ENCODE results near the gene VEZF1.
A peak's percentile ranks its signal among the peaks of the same experiment; 100 is the strongest.

Gene VEZF1

DNA sequence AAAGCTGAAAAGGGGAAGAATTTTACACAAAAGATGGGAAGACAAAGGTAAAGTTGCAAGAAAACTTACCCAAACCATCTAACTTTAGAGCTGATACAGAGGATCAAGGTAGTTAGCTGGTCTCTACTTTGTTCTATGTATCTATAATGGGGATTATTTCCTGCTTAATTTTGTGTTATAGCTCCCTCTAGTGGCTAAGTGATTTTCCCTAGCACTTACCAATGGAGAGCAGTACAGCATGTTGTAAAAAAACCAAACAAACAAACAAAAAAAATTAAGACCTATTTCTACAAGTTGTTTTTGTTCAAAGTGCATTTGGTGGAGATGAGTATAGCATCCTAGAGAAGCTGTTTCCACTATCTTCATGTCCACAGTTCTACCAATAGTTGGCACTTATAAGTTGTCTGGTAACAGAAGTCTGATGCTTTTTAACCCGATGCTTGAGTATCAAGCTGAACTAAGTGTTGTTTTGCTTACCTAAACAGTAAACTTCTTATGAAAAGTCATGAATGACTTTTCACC, 11.5 kb upstream of the VEZF1 start:
- no peak for DNase-seq (ENCODE audit: low read depth)

- no peak for DNase-seq (ENCODE audit: low read depth)
These were observed 11.0 kb upstream of the VEZF1 start for GRCh38 chr17:57999010-57999495.

DNA sequence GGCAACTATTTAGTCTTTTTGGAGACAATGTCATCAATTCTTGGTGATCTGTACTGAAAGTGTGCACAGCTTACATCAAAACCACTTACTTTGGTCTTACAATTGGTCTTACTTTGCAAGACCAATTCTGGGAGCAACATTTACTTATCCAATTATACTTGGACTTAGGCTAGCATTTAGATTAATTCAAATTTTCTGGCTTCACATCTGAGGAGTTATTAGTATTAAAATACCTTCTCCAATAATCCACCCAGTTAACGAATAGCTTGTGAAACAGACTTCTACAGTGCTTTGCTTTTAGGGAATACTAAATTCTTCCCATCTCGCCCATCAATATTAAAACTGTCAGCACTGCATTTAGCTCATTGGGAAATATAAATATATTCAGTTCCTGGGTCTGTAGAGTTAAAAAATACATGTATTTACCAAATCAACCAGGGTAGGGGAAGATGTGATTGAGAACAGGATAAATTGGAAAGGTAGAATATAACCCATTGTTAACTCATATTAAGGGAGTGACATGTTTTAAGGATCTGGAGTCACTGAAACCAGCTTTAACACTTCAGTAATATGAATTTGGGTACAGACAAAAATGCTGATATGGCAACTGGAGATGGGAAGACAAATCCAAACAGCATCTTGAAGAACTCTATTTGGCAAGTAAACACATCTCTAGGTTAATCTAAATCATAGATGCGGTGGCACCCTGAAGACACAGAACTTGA, 9.2 kb upstream of the VEZF1 start:
- no peak for DNase-seq (ENCODE audit: low read depth)

DNA sequence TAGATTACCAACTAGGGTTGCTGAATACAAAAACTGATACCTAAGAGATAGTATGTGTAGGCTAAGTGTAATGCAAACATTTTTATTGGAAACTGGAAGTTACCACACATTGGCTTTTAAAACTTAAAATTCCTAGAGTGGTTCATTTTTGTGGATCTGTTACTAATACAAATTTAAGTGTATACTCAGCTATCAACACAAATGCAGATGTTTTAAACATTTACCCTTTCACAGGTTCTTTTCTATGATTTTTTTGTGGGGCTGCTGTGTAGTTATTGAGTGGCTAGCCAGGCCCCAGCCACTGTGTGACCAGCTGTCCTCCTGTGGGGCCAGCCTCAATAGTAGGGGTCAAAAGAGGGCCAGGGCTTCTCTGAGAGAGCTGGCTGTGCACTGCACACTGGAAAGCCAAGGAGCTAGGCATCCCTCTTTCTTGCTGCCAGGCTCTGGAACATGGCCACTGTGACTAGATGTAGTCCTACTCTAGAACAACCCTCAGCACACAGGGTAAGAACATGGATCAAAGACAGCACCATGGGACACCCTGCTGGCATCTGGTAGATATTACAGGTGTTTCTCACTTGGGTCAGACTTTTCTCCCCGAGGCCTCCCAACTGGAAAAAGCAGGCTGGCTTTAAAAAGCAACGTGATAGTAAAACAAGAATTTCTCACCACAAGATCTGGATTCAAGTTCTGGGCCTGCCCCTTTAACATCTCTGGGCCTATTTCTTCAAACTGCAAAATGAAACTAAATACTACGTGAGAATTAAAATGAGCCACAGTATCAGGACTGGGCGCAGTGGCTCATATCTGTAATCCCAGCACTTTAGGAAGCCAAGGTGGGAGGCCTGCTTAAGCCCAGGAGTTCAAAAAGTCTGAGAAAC, 7.3 kb upstream of the VEZF1 start:
- DNase-seq (ENCODE audit: low read depth), result no peak

DNA sequence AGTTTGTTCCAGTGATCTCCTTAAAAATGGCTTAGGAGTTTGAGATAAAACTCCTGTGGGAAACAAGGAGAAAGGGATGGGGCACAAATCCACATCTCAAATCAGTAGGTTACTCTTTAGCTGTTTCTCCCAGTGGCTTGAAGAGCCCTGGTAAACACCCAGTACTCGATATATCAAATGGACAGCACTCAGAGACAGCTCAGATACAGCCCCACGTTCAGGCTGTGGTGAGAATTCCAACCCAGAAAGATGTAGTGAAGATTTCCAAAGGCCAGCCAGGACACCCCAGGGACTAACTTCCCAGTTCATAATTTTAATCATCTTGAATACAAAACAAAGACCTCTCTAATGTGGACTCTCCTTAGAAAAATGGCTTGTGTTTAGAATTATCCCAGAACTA, 6.4 kb upstream of the VEZF1 start:
- no peak for DNase-seq (ENCODE audit: low read depth)

GRCh38 chr17:57993471-57994365, 5.7 kb upstream of the VEZF1 start:
- DNase-seq (ENCODE audit: low read depth), result no peak

GRCh38 chr17:57991537-57991936, 3.5 kb upstream of the VEZF1 start:
- no peak for DNase-seq (ENCODE audit: low read depth)

GRCh38 chr17:57990037-57990436, 2.0 kb upstream of the VEZF1 start:
- no peak for DNase-seq (ENCODE audit: low read depth)

- DNase-seq (ENCODE audit: low read depth), result peak; percentile 42
These were observed 522 bp upstream of the VEZF1 start for GRCh38 chr17:57988301-57989250.

- DNase-seq (ENCODE audit: low read depth), result no peak
These were observed 1.0 kb downstream of the VEZF1 start for GRCh38 chr17:57986841-57987580.

- DNase-seq (ENCODE audit: low read depth), result no peak
These were observed 2.4 kb downstream of the VEZF1 start for GRCh38 chr17:57985675-57985974.

DNA sequence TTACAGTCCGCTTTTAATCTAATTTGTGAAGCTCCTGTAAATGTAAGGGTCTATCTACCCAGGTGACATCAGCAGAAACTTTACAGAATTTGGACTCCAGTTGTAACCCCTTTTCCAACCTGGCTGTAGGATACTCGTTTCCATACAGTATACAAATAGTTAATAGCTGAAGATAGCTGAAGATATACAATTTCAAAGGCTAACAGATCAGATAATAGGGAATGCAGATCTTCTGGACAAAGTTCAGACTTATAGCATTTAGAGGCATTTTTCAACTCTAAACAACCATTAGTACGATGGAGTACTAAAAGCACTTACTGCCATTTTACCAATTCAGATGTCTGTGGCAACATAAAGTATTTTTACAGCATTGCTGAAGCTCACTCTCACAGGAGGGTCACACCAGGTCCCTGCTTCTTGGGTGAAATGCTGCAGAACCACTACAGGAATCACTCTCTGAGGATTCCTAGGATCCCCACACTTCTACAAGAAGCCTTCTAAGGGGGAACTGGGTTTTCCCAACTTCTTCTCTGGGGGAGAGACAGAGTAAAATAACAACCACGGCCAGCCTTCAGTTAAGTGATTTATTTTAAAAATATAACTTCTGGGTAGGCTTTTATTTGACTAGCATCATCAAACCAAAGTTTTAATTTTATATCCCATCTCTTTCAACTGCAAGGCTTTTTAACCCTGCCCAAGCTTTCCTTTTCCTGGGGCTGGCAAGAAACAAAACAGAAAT, 2.9 kb downstream of the VEZF1 start:
- DNase-seq (ENCODE audit: low read depth), result no peak

GRCh38 chr17:57984261-57984890, 3.7 kb downstream of the VEZF1 start:
- DNase-seq (ENCODE audit: low read depth), result no peak

DNA sequence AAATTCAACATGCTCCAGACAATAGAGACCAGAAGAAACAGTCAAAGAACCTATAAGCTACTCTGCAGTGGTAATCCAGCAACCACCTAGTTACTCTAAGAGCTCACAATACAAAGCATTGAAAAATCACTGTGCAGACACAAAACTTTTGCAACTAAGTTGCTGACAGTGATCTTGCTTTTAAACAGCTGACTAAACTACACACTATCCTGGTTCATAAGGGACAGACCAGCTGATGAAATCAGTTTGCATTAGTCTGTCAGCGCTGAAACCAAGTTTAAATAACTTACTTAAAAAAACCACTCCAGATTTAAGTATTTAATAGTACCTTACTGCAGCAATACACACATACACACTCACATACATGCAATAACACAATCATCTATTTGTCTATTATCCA, 4.6 kb downstream of the VEZF1 start:
- DNase-seq (ENCODE audit: low read depth), result no peak

GRCh38 chr17:57982452-57983170, 5.4 kb downstream of the VEZF1 start:
- no peak for DNase-seq (ENCODE audit: low read depth)

DNA sequence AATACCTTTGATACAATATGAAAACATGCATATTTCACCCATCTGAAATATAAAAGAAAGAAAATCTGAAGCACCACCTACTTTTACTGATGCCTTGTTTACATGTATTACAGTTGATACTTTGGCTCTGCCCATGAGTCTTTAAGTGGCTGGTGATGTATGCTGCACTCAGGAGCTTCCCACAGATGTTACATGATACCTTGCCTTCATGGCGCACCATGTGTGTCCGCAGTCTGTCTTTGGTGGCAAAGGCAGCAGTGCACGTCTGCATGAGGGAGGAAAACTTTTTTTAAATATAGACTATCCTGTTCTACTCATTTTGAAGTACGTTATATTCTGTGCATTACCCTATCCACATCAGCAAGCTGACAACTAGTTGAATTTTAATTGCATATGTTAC, 7.5 kb downstream of the VEZF1 start:
- DNase-seq (ENCODE audit: low read depth), result no peak

GRCh38 chr17:57979076-57979475, 9.0 kb downstream of the VEZF1 start:
- DNase-seq (ENCODE audit: low read depth), result no peak

GRCh38 chr17:57976594-57976993, 11.5 kb downstream of the VEZF1 start:
- no peak for DNase-seq (ENCODE audit: low read depth)
